ENCODE data around the gene FIP1L1. TPM values are rescaled to one million over a fixed set of nuclear protein-coding genes. Genes with fewer than 3 reads are reported as not detected.

The FIP1L1 gene
- total and polyA plus RNA-seq, 9 of the 15 experiments (the other 6 are each of a cell fraction or from before 2014, with no cell fraction given): 34.6 to 137 (median 72.0) TPM

GRCh38 chr4:53444954-53445353, 67.5 kb downstream of the FIP1L1 start:
- H3K79me2 ChIP-seq (ENCODE audit: control insufficient read depth, insufficient read depth, low read length): no peaks in the 10 kb centered on the region

GRCh38 chr4:53450773-53451172, 73.3 kb downstream of the FIP1L1 start:
- Histone ChIP-seq H3K79me2 (ENCODE audit: control insufficient read depth, insufficient read depth, low read length) (peaks cover 4% of the 10 kb centered on the region; the same call in 2 of the 3 replicates), H3K9ac (ENCODE audit: insufficient read depth in 1 of 2, low read depth in 2 of 2, low read length in 2 of 2) (no peak overlapping the region), H3K27ac (ENCODE audit: extremely low read depth, low read depth, low read length) (no peak overlapping the region), H3K4me2 (ENCODE audit: insufficient read depth, low read length) (no peak overlapping the region), H4K20me1 (replicated peaks; ENCODE audit: control insufficient read depth, insufficient read depth, low read length) (no peaks in the 10 kb centered on the region), H3K4me1 (replicated peaks in 1 of 2; ENCODE audit: control insufficient read depth in 2 of 2, insufficient read depth in 2 of 2, low read length in 2 of 2) (no peaks in the 10 kb centered on the region), H3K27me3 (ENCODE audit: control insufficient read depth in 2 of 2, insufficient read depth in 2 of 2, low read length in 2 of 2) (no peaks in the 10 kb centered on the region), H3K4me3 (no peak overlapping the region), H2AFZ (ENCODE audit: low read depth, low read length) (no peak overlapping the region), H3K36me3 (ENCODE audit: control insufficient read depth, insufficient read depth, low read length) (peaks cover 62% of the 10 kb centered on the region), H3K9me1 (ENCODE audit: control insufficient read depth, insufficient read depth, low read length) (no peaks in the 10 kb centered on the region), H3K9me3 (replicated peaks; ENCODE audit: control insufficient read depth, insufficient read depth, low read depth, low read length) (no peaks in the 10 kb centered on the region)
- BruUV-seq (replicated peaks): no TSS peak
- in situ Hi-C loops (cut with MboI) (no loop called here), intact Hi-C loops (cut with micrococcal nuclease) (no loop called here)
- DNase-seq (ENCODE audit: extremely low read depth in 1 of 4, low spot score in 3 of 4): no peak
- ChIA-PET POLR2A (interaction anchor here (0.5 to 1.0 kb wide), 4 partner anchors 10 to 252 kb away, joined by 3 to 4 read pairs (median 3); no protein-coding TSS in a partner anchor), CTCF (ENCODE audit: low intra/inter-chr PET ratio) (no interaction called here)
- FAIRE-seq: no peak
- WGBS (ENCODE audit: insufficient coverage, low coverage, missing lambda C conversion rate): 83% methylated on average over 3 of the region's 3 CpGs
- peak; percentile 37; the same call in 1 of the 3 replicates for ATAC-seq
- TF ChIP-seq ZNF384 (IDR thresholded peaks at IDR 0.05; ENCODE audit: low read depth, low read length) (0 out of 2 replicates have a peak, but pooled peaks have one; percentile 28), ASH1L (IDR thresholded peaks at IDR 0.05; ENCODE audit: borderline replicate concordance, low read depth, partially characterized antibody) (no peak), ZBTB33 (CRISPR knock-in tag; IDR thresholded peaks at IDR 0.05) (peak; percentile 65), ZNF77 (CRISPR knock-in tag; IDR thresholded peaks at IDR 0.05) (no peak), CEBPG (CRISPR knock-in tag; IDR thresholded peaks at IDR 0.05) (no peak), CEBPG (tag; conservative IDR thresholded peaks at IDR 0.05 in 1 of 2, IDR thresholded peaks at IDR 0.05 in 1 of 2) (peak in 1 of 2 experiments; percentile 38; a peak in 1 of 4 replicates), ZNF561 (CRISPR knock-in tag; conservative IDR thresholded peaks at IDR 0.05) (no peak), THRAP3 (IDR thresholded peaks at IDR 0.05; ENCODE audit: borderline replicate concordance) (no peak), ZNF280B (CRISPR knock-in tag; IDR thresholded peaks at IDR 0.05) (no peak), ATF3 (IDR thresholded peaks at IDR 0.05) (peak; percentile 61), ATF3 (CRISPR knock-in tag; conservative IDR thresholded peaks at IDR 0.05) (no peak)

More at GRCh38 chr4:53444954-53445353, 67.5 kb downstream of the FIP1L1 start:
- no peaks in the 10 kb centered on the region for H3K27me3 ChIP-seq (ENCODE audit: control insufficient read depth in 2 of 2, insufficient read depth in 2 of 2, low read length in 2 of 2)
- 94% methylated on average over 2 of the region's 2 CpGs for WGBS (ENCODE audit: insufficient coverage, low coverage, missing lambda C conversion rate)
- H3K9me1 ChIP-seq (ENCODE audit: control insufficient read depth, insufficient read depth, low read length): no peaks in the 10 kb centered on the region
- H3K4me3 ChIP-seq: no peak overlapping the region
- H2AFZ ChIP-seq (ENCODE audit: low read depth, low read length): no peak overlapping the region
- BruUV-seq (replicated peaks): no TSS peak
- TF ChIP-seq POLR2G (IDR thresholded peaks at IDR 0.05; ENCODE audit: low read depth, low read length): no peak
- TF ChIP-seq CBFA2T2 (conservative IDR thresholded peaks at IDR 0.05): no peak
- H3K9me3 ChIP-seq (replicated peaks; ENCODE audit: control insufficient read depth, insufficient read depth, low read depth, low read length): no peaks in the 10 kb centered on the region
- peaks cover 77% of the 10 kb centered on the region for H3K36me3 ChIP-seq (ENCODE audit: control insufficient read depth, insufficient read depth, low read length)
- H3K9ac ChIP-seq (ENCODE audit: insufficient read depth in 1 of 2, low read depth in 2 of 2, low read length in 2 of 2): no peak overlapping the region
- ATAC-seq (0 out of 3 replicates have a peak, but pooled peaks have one; percentile 26), DNase-seq (ENCODE audit: extremely low read depth in 1 of 4, low spot score in 3 of 4) (no peak), FAIRE-seq (no peak)
- H3K4me2 ChIP-seq (ENCODE audit: insufficient read depth, low read length): no peak overlapping the region
- no peaks in the 10 kb centered on the region for H3K4me1 ChIP-seq (replicated peaks in 1 of 2; ENCODE audit: control insufficient read depth in 2 of 2, insufficient read depth in 2 of 2, low read length in 2 of 2)
- ChIA-PET POLR2A (interaction anchor here (0.6 kb wide), 1 partner anchor 925 kb away, joined by 3 read pairs; no protein-coding TSS in a partner anchor), CTCF (ENCODE audit: low intra/inter-chr PET ratio) (no interaction called here)
- in situ Hi-C loops (cut with MboI): no loop called here
- intact Hi-C loops (cut with micrococcal nuclease): no loop called here
- no peak overlapping the region for H3K27ac ChIP-seq (ENCODE audit: extremely low read depth, low read depth, low read length)
- no peaks in the 10 kb centered on the region for H4K20me1 ChIP-seq (replicated peaks; ENCODE audit: control insufficient read depth, insufficient read depth, low read length)

Data from K562 (cell line).